Peyer's patch (tissue), 4 donors: ENCODE measurements around the gene CLEC2A. TPM values are rescaled to one million over a fixed set of nuclear protein-coding genes. Genes with fewer than 3 reads are reported as not detected.

Source experiments
- DNase-seq, 3 donors: peaks; one replicate each; pipeline ENCODE4 v3.0.0-alpha.2; 2017 to 2019
- H3K27ac ChIP-seq, 4 donors: fragments of 200-600 bp; sonication (generic); one replicate each; pipeline ENCODE4 v1.5.1; 2016 to 2019
- H3K27me3 ChIP-seq, 2 donors: fragments of 200-600 bp; sonication (generic); one replicate each; pipeline ENCODE4 v1.5.1; 2019
- H3K36me3 ChIP-seq, 3 donors: fragments of 200-600 bp; sonication (generic); one replicate each; pipeline ENCODE4 v1.5.1; 2016 to 2019
- H3K4me1 ChIP-seq, 4 donors: fragments of 200-600 bp; sonication (generic); one replicate each; pipeline ENCODE4 v1.5.1; 2016 to 2019
- H3K4me3 ChIP-seq, 4 donors: fragments of 200-600 bp; sonication (generic); 1 replicate in 3 of 4; 2 replicates in 1 of 4; pipeline ENCODE4 v1.5.1; 2016 to 2019; ENCODE audit warnings: mild to moderate bottlenecking in 1 of 4
- H3K9me3 ChIP-seq, 4 donors: fragments of 200-600 bp; sonication (generic); one replicate each; pipeline ENCODE4 v1.5.1; 2016 to 2019; ENCODE audit warnings: mild to moderate bottlenecking in 1 of 4
- CTCF ChIP-seq, 6 experiments: fragments of 450-650 bp in 4 of 6; fragments of 200-600 bp in 2 of 6; sonication (generic) in 1 of 6; IDR thresholded peaks; one replicate each; pipeline ENCODE4 v1.5.1; 2017 to 2019; ENCODE audit warnings: antibody characterized with exemption in 6 of 6, mild to moderate bottlenecking in 3 of 6, moderate library complexity in 1 of 6
- POLR2A ChIP-seq, 2 donors: fragments of 450-650 bp; IDR thresholded peaks; one replicate each; pipeline ENCODE4 v1.5.1; 2017; ENCODE audit warnings: antibody characterized with exemption in 2 of 2, mild to moderate bottlenecking in 2 of 2, moderate library complexity in 2 of 2
- total RNA-seq, 4 donors: library from RNA; depleted of rRNA; stranded (reverse); fragments of >200 nt; gene quantifications; one replicate each; pipeline ENCODE4 v1.1.0, GENCODE V29; 2016

The CLEC2A gene
- total RNA-seq, 4 donors from 2014 or later: not detected

- Histone ChIP-seq H3K4me1 (no peaks in the 10 kb centered on the region), H3K4me3 (no peak overlapping the region), H3K27me3 (no peaks in the 10 kb centered on the region), H3K27ac (no peak overlapping the region), H3K36me3 (no peaks in the 10 kb centered on the region), H3K9me3 (no peaks in the 10 kb centered on the region)
- no peak for TF ChIP-seq CTCF (IDR thresholded peaks at IDR 0.05)
- no peak for TF ChIP-seq POLR2A (IDR thresholded peaks at IDR 0.05)
- no peak for DNase-seq
Observed at GRCh38 chr12:9926876-9927275, 5.3 kb downstream of the CLEC2A start.

- no peaks in the 10 kb centered on the region for H3K27me3 ChIP-seq
- H3K27ac ChIP-seq: no peak overlapping the region
- no peaks in the 10 kb centered on the region for H3K9me3 ChIP-seq
- peak overlapping the region in 3 of 4 donors; percentile 2 to 32 (median 28) for H3K4me3 ChIP-seq
- no peaks in the 10 kb centered on the region for H3K36me3 ChIP-seq
- no peaks in the 10 kb centered on the region for H3K4me1 ChIP-seq
- peak in 1 of 3 donors; percentile 46 for DNase-seq
- TF ChIP-seq CTCF (IDR thresholded peaks at IDR 0.05) (peak in 5 of 6 experiments; percentile 52 to 67 (median 57)), POLR2A (IDR thresholded peaks at IDR 0.05) (no peak)
Observed at GRCh38 chr12:9925705-9926393, 6.3 kb downstream of the CLEC2A start.

GRCh38 chr12:9922429-9922828 lies 9.7 kb downstream of the CLEC2A start:
- DNase-seq: no peak
- TF ChIP-seq CTCF (IDR thresholded peaks at IDR 0.05) (no peak), POLR2A (IDR thresholded peaks at IDR 0.05) (no peak)
- Histone ChIP-seq H3K9me3 (no peaks in the 10 kb centered on the region), H3K4me1 (no peaks in the 10 kb centered on the region), H3K36me3 (no peaks in the 10 kb centered on the region), H3K27ac (no peak overlapping the region), H3K27me3 (no peaks in the 10 kb centered on the region), H3K4me3 (no peak overlapping the region)

- Histone ChIP-seq H3K4me1 (no peaks in the 10 kb centered on the region), H3K27ac (no peak overlapping the region), H3K27me3 (no peaks in the 10 kb centered on the region), H3K36me3 (no peaks in the 10 kb centered on the region), H3K9me3 (no peaks in the 10 kb centered on the region), H3K4me3 (no peak overlapping the region)
- DNase-seq: no peak
- TF ChIP-seq POLR2A (IDR thresholded peaks at IDR 0.05) (no peak), CTCF (IDR thresholded peaks at IDR 0.05) (no peak)
Observed at GRCh38 chr12:9920451-9920850, 11.7 kb downstream of the CLEC2A start.

GRCh38 chr12:9919443-9919842 lies 12.7 kb downstream of the CLEC2A start:
- Histone ChIP-seq H3K9me3 (no peaks in the 10 kb centered on the region), H3K4me1 (no peaks in the 10 kb centered on the region), H3K27me3 (no peaks in the 10 kb centered on the region), H3K36me3 (no peaks in the 10 kb centered on the region), H3K4me3 (no peak overlapping the region), H3K27ac (no peak overlapping the region)
- DNase-seq: no peak
- TF ChIP-seq CTCF (IDR thresholded peaks at IDR 0.05) (no peak), POLR2A (IDR thresholded peaks at IDR 0.05) (no peak)
